Right renal pelvis (tissue), 4 donors: Measurements from ENCODE around the gene KNDC1. TPM values are rescaled to one million over a fixed set of nuclear protein-coding genes. Genes with fewer than 3 reads are reported as not detected.

Source experiments
- DNase-seq, 4 donors: peaks; one replicate each; pipeline ENCODE4 v3.0.0-alpha.2; 2013; ENCODE audit warnings: low read depth in 4 of 4, low spot score in 3 of 4, missing footprints in 1 of 4
- polyA plus RNA-seq, 4 donors: library from polyadenylated mRNA; unstranded; fragments of 120-200 nt; gene quantifications; one replicate each; pipeline ENCODE4 v1.2.1, GENCODE V29; 2013; ENCODE audit not compliant: insufficient read length in 4 of 4

The KNDC1 gene
- polyA plus RNA-seq, 4 donors = 5.9 to 9.9 (median 7.1) TPM

DNA sequence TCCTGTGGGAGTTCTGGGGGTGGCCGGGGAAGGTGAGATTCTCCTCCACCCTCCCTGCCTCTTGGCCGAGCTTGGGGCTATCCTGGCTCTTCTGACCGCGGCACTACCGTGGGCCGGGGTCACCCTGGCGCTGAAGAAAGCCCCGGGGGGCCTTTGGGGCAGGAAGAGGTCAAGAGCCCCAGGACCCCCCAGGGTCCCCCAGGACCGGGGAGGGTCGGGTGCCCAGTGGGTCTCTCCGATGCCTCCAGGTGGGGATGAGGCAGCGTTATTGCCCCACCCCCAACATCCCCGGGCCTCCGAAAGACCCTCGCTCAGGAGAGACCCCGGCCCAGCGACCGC is 439 bp upstream of the KNDC1 start:
- DNase-seq = no peak

DNA sequence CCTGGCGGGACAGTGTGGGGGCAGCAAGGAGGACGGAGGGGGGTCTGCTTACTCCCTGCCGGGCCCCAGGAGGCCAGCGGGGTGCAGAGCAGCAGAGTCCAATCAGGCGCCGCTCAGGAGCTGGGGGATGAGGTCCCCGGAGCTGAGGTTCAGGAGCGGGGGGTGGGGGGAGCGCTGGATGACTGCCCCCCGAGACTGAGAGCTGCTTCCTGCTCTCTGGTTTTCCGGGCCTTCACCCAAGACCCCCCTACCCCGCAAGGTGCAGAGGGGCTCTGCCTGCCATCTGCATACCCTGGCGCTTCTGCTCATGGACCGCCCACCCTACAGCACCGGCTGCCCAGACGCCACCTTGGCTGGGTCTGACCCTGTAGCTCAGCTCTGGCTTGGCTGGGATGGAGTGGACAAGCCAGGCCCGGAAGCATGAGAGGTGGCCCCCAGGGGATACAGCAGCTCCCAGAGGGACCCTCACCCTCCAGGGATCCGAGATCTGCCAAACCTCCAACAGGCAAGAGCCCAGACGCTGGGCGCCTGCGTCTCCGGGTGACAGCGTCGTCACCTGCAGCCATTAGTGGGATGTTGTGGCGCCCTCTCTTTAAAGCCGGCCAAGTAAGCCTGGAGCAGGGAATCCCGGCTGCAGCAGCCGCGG is 930 bp downstream of the KNDC1 start:
- no peak for DNase-seq

- DNase-seq = no peak
These were observed 1.6 kb downstream of the KNDC1 start for GRCh38 chr10:133161486-133162109.

DNA sequence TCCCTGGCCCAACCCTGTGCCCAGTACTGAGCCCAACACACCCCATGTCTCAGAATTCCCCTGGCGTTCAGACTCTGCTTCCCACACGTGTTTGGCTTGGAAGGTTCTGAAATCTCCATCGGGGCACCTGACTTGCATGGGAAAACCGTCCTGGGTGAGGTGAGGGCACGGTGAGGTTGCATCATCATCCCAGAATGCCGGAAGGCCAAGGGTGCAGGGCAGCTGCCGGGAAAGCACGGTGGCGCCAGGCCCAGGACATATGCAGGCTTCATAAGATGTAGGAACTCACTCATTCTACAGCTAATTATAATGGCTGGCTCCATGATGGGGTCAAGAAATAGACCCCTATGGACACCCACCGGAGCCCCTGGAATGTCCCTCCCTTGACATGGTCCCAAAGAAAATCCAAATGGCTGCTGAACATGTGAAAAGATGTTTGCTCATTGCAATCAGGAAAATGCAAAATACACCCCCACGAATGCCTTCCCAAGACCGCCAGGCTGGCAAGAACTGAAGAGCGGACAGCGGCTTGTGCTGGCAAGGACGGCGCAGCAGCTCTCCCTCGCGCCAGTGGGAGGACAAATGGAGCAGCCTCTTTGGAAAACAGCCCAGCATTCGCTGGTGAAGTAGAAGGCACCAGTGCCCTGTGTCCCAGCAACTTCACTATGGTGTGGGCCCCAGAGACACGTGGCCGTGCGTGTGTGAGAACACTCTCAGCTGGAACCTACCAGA is 2.3 kb downstream of the KNDC1 start:
- no peak for DNase-seq

GRCh38 chr10:133162910-133163856 is 3.2 kb downstream of the KNDC1 start:
- DNase-seq = no peak

DNA sequence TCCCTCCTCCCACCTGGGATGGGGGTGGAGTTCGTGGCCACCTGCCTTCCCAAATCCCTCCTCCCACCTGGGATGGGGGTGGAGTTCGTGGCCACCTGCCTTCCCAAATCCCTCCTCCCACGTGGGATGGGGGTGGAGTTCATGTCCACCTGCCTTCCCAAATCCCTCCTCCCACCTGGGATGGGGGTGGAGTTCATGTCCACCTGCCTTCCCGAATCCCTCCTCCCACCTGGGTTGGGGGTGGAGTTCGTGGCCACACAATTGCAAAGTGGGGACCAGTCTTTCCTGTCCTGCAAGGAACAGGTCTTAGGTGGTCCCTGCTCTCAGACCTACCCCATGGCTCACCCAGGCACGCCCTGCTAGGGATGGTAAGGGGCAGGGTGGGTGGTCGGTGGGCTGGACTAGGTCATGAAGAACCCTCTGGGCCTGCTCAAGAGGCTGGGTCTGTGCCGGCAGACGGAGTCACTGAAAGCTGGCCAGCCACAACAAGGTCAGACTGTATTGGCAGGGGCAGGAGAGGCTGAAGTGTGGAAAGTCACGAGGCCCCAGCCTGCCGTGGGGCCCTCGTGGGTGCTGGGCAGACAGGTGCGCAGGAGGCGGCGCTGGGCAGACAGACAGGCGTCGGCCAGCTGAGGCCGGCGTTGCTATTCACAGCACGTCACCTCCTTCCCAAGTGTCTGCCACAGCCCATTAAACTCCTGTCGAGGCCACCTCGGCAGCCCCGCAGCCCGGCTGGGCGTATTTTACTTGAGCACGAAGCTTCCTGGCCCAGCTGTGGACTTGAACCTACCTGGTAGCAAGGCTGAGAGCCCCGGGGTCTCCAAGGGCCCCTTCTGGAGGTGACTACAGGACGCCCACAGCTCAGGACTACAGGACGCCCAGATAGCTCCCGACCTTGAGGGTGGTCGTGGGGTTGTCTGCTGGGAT is 4.1 kb downstream of the KNDC1 start:
- no peak for DNase-seq

- DNase-seq = no peak
These were observed 5.0 kb downstream of the KNDC1 start for GRCh38 chr10:133164816-133165555.

GRCh38 chr10:133165556-133166503 is 5.8 kb downstream of the KNDC1 start:
- DNase-seq = no peak

GRCh38 chr10:133166504-133166827 is 6.4 kb downstream of the KNDC1 start:
- DNase-seq = no peak

DNA sequence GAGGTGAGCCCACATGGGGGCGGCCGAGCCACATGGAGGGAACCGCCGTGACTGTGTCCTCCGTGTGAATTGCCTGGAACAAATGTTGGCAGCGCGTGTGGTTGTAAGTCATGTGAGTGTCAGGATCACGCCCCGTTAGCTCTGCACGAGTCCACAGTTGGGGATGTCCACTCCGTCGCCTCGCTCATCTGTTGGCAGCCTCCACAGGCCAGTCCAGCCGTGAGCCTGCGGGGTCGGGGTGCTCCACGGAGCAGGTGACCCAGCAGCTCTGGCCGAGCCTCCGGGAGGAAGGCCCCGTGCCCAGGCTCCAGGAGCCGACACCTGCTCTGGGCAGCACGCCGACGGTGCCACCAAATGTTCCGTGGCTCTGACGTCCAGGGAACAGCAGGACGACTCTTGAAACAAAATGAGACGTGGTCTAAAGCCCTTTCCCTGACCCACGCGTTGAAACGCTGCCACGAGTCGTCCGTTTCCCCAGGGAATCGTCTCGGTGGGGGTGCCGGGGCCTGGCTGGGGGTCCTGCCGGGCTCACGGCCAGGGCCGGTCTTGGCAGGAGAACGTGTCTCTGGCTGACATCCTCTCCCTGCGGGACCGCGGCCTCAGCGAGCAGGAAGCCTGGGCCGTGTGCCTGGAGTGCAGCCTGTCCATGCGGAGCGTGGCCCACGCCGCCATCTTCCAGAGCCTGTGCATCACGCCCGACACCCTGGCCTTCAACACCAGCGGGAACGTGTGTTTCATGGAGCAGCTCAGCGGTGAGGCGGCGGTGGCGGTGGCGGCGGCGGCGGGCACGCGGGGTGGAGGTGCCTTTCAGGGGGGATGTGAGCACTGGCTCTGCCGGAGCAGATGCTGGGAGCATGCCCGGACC is 7.0 kb downstream of the KNDC1 start:
- no peak for DNase-seq

DNA sequence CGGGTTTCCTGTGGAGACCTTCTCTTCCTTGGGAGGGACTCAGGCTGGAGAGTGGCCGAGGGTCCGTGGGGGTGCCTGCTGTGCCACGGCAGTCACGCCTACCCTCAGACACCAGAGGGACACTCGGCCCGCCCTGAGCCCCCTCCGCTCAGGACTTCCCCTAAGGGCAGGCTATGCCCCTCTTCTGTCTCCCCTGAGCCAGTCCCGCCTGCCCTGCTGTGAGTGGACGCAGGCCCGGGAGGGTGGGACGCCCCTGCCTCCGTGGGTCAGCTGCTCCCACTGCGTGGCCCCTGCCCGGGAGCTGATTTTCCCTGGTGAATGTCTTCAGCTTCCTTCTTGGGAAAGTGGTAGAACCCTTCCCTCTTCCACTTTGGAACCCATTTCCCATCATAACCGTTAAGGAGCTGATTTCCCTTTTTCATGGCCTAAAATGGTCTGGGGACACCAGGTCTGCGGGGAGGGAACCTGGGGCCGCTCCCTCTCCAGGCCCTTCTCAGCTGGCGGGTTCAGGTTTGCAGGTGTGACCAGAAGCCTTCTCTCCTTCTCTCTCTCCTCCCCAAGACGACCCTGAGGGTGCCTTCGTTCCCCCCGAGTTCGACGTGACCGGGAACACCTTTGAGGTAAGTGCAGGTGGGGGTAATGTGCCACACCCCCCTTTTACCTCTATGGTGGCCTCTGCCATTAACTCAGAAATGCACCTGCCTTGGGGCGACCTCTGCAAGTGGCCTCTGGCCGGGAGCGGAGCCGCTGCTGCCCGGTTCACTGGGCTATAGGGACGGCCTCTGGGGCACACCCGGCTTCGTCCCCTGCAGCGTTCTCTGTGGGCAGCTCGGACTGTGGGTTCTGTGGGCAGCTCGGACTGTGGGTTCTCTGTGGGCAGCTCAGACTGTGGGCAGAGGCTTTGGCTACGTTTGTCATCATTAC is 7.9 kb downstream of the KNDC1 start:
- no peak for DNase-seq

DNA sequence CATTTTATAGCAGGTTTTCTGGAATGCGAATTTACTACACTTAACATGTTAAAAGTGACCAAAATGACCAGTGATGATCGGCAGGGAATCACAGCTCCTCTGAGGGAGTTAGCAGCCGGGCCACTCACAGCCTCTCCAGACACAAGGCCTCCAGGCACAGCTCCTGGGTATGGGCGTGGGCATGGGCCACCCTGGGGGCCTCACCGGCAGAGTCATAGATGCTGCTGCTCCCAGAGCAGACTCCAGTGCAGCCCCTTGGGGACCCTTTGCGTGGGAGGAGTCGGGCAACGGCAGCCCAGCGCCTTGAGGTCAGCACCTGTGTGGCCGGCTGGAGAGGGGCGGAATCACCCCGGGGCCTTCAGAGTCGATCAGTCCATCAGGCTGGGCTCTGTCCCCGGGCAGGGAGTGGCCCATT is 8.6 kb downstream of the KNDC1 start:
- DNase-seq = no peak

GRCh38 chr10:133169173-133169947 is 9.3 kb downstream of the KNDC1 start:
- DNase-seq = no peak

- no peak for DNase-seq
These were observed 10.1 kb downstream of the KNDC1 start for GRCh38 chr10:133170092-133170491.

- DNase-seq = no peak
These were observed 14.0 kb downstream of the KNDC1 start for GRCh38 chr10:133173860-133174640.
